Hepatocyte (in vitro differentiated cells): ENCODE measurements around the gene SLC9A6.

Source experiments
- EZH2 ChIP-seq: fragments of 200-600 bp; sonication (generic); IDR thresholded peaks from 2 replicates; pipeline ENCODE4 v1.6.1; 2016; ENCODE audit warnings: antibody characterized with exemption, mild to moderate bottlenecking, borderline replicate concordance
- TF ChIP-seq, protein P1 (sequence below): fragments of 200-600 bp; sonication (generic); IDR thresholded peaks from 2 replicates; pipeline ENCODE4 v1.5.1; 2016; ENCODE audit warnings: antibody characterized with exemption, mild to moderate bottlenecking; ENCODE audit not compliant: poor library complexity

DNA sequence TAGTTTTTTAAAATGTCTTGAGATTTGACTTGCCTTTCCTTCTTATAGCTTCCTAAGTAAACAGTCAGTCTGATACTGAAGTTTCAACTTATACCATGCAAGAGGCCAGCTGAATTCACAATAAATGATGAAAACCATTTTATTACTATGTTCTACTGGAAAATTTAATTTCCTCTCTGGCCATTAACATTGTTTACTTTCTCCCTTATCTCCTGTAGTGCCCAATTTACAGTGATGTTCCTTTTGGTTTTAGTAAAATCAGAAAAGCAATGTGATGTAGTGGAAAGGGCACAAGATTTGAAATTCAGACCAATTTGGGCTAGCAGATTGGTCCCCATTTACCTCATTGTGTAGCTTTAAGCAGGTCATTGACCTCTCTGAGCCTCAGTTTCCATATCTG is 54.2 kb downstream of the SLC9A6 start:
- TF ChIP-seq, protein P1, sequence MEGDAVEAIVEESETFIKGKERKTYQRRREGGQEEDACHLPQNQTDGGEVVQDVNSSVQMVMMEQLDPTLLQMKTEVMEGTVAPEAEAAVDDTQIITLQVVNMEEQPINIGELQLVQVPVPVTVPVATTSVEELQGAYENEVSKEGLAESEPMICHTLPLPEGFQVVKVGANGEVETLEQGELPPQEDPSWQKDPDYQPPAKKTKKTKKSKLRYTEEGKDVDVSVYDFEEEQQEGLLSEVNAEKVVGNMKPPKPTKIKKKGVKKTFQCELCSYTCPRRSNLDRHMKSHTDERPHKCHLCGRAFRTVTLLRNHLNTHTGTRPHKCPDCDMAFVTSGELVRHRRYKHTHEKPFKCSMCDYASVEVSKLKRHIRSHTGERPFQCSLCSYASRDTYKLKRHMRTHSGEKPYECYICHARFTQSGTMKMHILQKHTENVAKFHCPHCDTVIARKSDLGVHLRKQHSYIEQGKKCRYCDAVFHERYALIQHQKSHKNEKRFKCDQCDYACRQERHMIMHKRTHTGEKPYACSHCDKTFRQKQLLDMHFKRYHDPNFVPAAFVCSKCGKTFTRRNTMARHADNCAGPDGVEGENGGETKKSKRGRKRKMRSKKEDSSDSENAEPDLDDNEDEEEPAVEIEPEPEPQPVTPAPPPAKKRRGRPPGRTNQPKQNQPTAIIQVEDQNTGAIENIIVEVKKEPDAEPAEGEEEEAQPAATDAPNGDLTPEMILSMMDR, result no peak
- TF ChIP-seq EZH2, result no peak
